ENCODE results near the gene OSBPL6. TPM values are rescaled to one million over a fixed set of nuclear protein-coding genes. Genes with fewer than 3 reads are reported as not detected.

Gene OSBPL6
- total RNA-seq, 1 donor from 2014 or later: 22.3 TPM

GRCh38 chr2:178199334-178199733 lies 5.0 kb downstream of the OSBPL6 start:
- DNase-seq: no peak

GRCh38 chr2:178200331-178200730 lies 6.0 kb downstream of the OSBPL6 start:
- DNase-seq: no peak

GRCh38 chr2:178202927-178203326 lies 8.6 kb downstream of the OSBPL6 start:
- no peak for DNase-seq

GRCh38 chr2:178204977-178205376 lies 10.7 kb downstream of the OSBPL6 start:
- DNase-seq: no peak

- DNase-seq: no peak
These were observed 11.7 kb downstream of the OSBPL6 start for GRCh38 chr2:178205853-178206521.

GRCh38 chr2:178208336-178208735 lies 14.0 kb downstream of the OSBPL6 start:
- DNase-seq: no peak

GRCh38 chr2:178208817-178209216 lies 14.5 kb downstream of the OSBPL6 start:
- no peak for DNase-seq

GRCh38 chr2:178211460-178211859 lies 17.1 kb downstream of the OSBPL6 start:
- DNase-seq: no peak

- DNase-seq: no peak
These were observed 17.6 kb downstream of the OSBPL6 start for GRCh38 chr2:178211943-178212342.

GRCh38 chr2:178213991-178214390 lies 19.7 kb downstream of the OSBPL6 start:
- no peak for DNase-seq

GRCh38 chr2:178219247-178219646 lies 24.9 kb downstream of the OSBPL6 start:
- no peak for DNase-seq

- no peak for DNase-seq
These were observed 26.5 kb downstream of the OSBPL6 start for GRCh38 chr2:178220814-178221213.

- DNase-seq: no peak
These were observed 27.2 kb downstream of the OSBPL6 start for GRCh38 chr2:178221556-178221955.

GRCh38 chr2:178223806-178224205 lies 29.5 kb downstream of the OSBPL6 start:
- DNase-seq: no peak

GRCh38 chr2:178225006-178225805 lies 30.9 kb downstream of the OSBPL6 start:
- no peak for DNase-seq

GRCh38 chr2:178227187-178227586 lies 32.9 kb downstream of the OSBPL6 start:
- no peak for DNase-seq

GRCh38 chr2:178229927-178230326 lies 35.6 kb downstream of the OSBPL6 start:
- DNase-seq: no peak

- DNase-seq: no peak
These were observed 36.1 kb downstream of the OSBPL6 start for GRCh38 chr2:178230396-178230795.

GRCh38 chr2:178233428-178233827 lies 39.1 kb downstream of the OSBPL6 start:
- DNase-seq: no peak

GRCh38 chr2:178234648-178235047 lies 40.3 kb downstream of the OSBPL6 start:
- DNase-seq: no peak

- no peak for DNase-seq
These were observed 43.3 kb downstream of the OSBPL6 start for GRCh38 chr2:178237488-178238153.

GRCh38 chr2:178238154-178238521 lies 43.8 kb downstream of the OSBPL6 start:
- DNase-seq: no peak

GRCh38 chr2:178238750-178239149 lies 44.4 kb downstream of the OSBPL6 start:
- no peak for DNase-seq
